Thyroid gland (tissue), 4 donors: Measurements from ENCODE around the gene UBA52. TPM values are rescaled to one million over a fixed set of nuclear protein-coding genes. Genes with fewer than 3 reads are reported as not detected.

Experiments used
- DNase-seq, 2 donors: peaks; one replicate each; pipeline ENCODE4 v3.0.0-alpha.2; 2019
- H3K27ac ChIP-seq, 3 donors: fragments of 200-600 bp; sonication (generic); 1 replicate in 2 of 3; 2 replicates in 1 of 3; pipeline ENCODE4 v1.5.1; 2016 to 2019; ENCODE audit warnings: mild to moderate bottlenecking in 1 of 3, moderate library complexity in 1 of 3
- H3K27me3 ChIP-seq: fragments of 200-600 bp; sonication (generic); one replicate; pipeline ENCODE4 v1.5.1; 2019
- H3K36me3 ChIP-seq, 2 donors: fragments of 200-600 bp; sonication (generic); one replicate each; pipeline ENCODE4 v1.5.1; 2016 to 2019
- H3K4me1 ChIP-seq, 2 donors: fragments of 200-600 bp; sonication (generic); one replicate each; pipeline ENCODE4 v1.5.1; 2017 to 2019
- H3K4me3 ChIP-seq, 3 donors: fragments of 200-600 bp; sonication (generic); replicated peaks in 1 of 3; 1 replicate in 2 of 3; 2 replicates in 1 of 3; pipeline ENCODE4 v1.5.1; 2016; ENCODE audit warnings: mild to moderate bottlenecking in 1 of 3
- H3K9me3 ChIP-seq: fragments of 200-600 bp; sonication (generic); one replicate; pipeline ENCODE4 v1.5.1; 2017
- CTCF ChIP-seq, 6 experiments: fragments of 200-600 bp in 3 of 6; fragments of 450-650 bp in 3 of 6; sonication (generic) in 3 of 6; IDR thresholded peaks; one replicate each; pipeline ENCODE4 v1.5.1; 2016 to 2019; ENCODE audit warnings: antibody characterized with exemption in 6 of 6, mild to moderate bottlenecking in 2 of 6, inconsistent platforms in 1 of 6, moderate library complexity in 1 of 6
- POLR2A ChIP-seq, 2 donors: fragments of 450-650 bp; IDR thresholded peaks; one replicate each; pipeline ENCODE4 v1.6.1; 2017; ENCODE audit warnings: antibody characterized with exemption in 2 of 2, mild to moderate bottlenecking in 2 of 2, moderate library complexity in 1 of 2
- WGBS, 2 donors: methylation state at CpG; one replicate each; pipeline ENCODE4 v1.1.5; 2017; 5-methylcytosine and 5-hydroxymethylcytosine counted together
- intact Hi-C: fragments of 100-400 bp; cut with DNase I; formaldehyde crosslinking; loops from one replicate; pipeline ENCODE4 v1.15.1; 2023
- total RNA-seq, 4 donors: library from RNA; depleted of rRNA; stranded (reverse); fragments of >200 nt; gene quantifications; one replicate each; pipeline ENCODE4 v1.2.3, GENCODE V29; 2016

The UBA52 gene
- total RNA-seq, 4 donors from 2014 or later, result 395 to 726 (median 521) TPM

- Histone ChIP-seq H3K27ac (no peak within 1 kb of the TSS), H3K9me3 (no peaks in the 10 kb centered on the region), H3K36me3 (no peaks in the 10 kb centered on the region), H3K27me3 (peaks cover 39% of the 10 kb centered on the region), H3K4me1 (peaks cover 21 to 29% of the 10 kb centered on the region in 2 donors), H3K4me3 (peak within 1 kb of the TSS in 1 of 3 donors; percentile 25)
- intact Hi-C loops, result no loop called here
- TF ChIP-seq POLR2A (IDR thresholded peaks at IDR 0.05), result no peak
- TF ChIP-seq CTCF (IDR thresholded peaks at IDR 0.05), result no peak
- 4 to 12% methylated on average over 9 to 17 of the region's 70 CpGs for WGBS, 2 donors
- no peak for DNase-seq
Measured at GRCh38 chr19:18612772-18613588, 41.3 kb downstream of the UBA52 start, which contains the start of gene TMEM59L. Gene TMEM59L (plus strand): TSS chr19:18612870. CDS start chr19:18612959, 89 bp downstream.

GRCh38 chr19:18613589-18614234 is 42.1 kb downstream of the UBA52 start:
- TF ChIP-seq POLR2A (IDR thresholded peaks at IDR 0.05) (no peak), CTCF (IDR thresholded peaks at IDR 0.05) (no peak)
- no peaks in the 10 kb centered on the region for H3K9me3 ChIP-seq
- WGBS, 2 donors, result 26 to 37% methylated on average over 12 to 18 of the region's 23 CpGs
- H3K4me1 ChIP-seq, result peaks cover 21 to 29% of the 10 kb centered on the region in 2 donors
- intact Hi-C loops, result no loop called here
- no peak overlapping the region for H3K4me3 ChIP-seq
- no peaks in the 10 kb centered on the region for H3K36me3 ChIP-seq
- no peak for DNase-seq
- peaks cover 35% of the 10 kb centered on the region for H3K27me3 ChIP-seq
- H3K27ac ChIP-seq, result no peak overlapping the region

DNA sequence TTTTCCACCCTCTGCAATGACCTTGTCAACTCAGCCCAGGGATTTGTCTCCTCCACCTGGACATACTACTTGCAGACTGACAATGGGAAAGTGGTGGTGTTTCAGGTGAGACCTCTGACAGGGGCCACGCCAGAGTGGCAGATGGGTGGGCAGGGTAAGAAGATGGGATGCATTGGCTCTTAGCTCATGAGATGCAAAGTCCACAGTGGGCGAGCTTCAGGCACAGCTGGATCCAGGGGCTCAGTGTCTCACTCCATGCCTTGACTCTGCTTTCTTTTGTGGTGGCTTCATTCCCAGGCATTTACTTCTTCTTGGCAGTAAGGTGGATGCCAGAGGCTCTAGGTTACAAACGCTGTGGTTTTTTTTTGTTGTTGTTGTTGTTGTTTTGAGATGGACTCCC is 44.4 kb downstream of the UBA52 start:
- no peaks in the 10 kb centered on the region for H3K9me3 ChIP-seq
- no peak overlapping the region for H3K27ac ChIP-seq
- intact Hi-C loops, result no loop called here
- H3K27me3 ChIP-seq, result peaks cover 27% of the 10 kb centered on the region
- no peak overlapping the region for H3K4me3 ChIP-seq
- no peak for TF ChIP-seq CTCF (IDR thresholded peaks at IDR 0.05)
- WGBS, 2 donors, result 92% methylated on average over 3 of the region's 3 CpGs
- DNase-seq, result no peak
- H3K4me1 ChIP-seq, result peaks cover 15 to 22% of the 10 kb centered on the region in 2 donors
- no peaks in the 10 kb centered on the region for H3K36me3 ChIP-seq

DNA sequence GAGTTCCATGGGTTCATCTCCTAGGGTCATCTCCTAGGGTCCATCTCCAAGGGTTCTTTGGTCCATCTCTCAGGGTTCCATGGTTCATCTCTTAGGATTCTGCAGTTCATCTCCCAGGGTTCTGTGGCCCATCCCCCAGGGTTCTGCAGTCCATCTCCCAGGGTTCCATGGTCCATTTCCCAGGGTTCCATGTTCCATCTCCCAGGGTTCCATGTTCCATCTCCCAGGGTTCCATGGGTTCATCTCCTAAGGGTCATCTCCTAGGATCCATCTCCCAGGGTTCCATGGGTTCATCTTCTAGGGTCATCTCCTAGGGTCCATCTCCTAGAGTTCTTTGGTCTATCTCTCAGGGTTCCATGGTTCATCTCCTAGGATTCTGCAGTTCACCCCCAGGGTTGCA is 45.9 kb downstream of the UBA52 start:
- no peak overlapping the region for H3K27ac ChIP-seq
- intact Hi-C loops, result no loop called here
- H3K4me1 ChIP-seq, result peaks cover under 1 to 7% of the 10 kb centered on the region in 2 donors
- H3K4me3 ChIP-seq, result no peak overlapping the region
- DNase-seq, result no peak
- H3K27me3 ChIP-seq, result peaks cover 14% of the 10 kb centered on the region
- no peaks in the 10 kb centered on the region for H3K36me3 ChIP-seq
- no peaks in the 10 kb centered on the region for H3K9me3 ChIP-seq
- TF ChIP-seq CTCF (IDR thresholded peaks at IDR 0.05) (no peak), POLR2A (IDR thresholded peaks at IDR 0.05) (no peak)

- TF ChIP-seq POLR2A (IDR thresholded peaks at IDR 0.05) (no peak), CTCF (IDR thresholded peaks at IDR 0.05) (no peak)
- no peaks in the 10 kb centered on the region for H3K36me3 ChIP-seq
- intact Hi-C loops, result no loop called here
- H3K27me3 ChIP-seq, result peaks cover 7% of the 10 kb centered on the region
- H3K4me1 ChIP-seq, result no peaks in the 10 kb centered on the region
- 97 to 99% methylated on average over 7 to 9 of the region's 13 CpGs for WGBS, 2 donors
- H3K4me3 ChIP-seq, result no peak overlapping the region
- H3K9me3 ChIP-seq, result no peaks in the 10 kb centered on the region
- no peak overlapping the region for H3K27ac ChIP-seq
- no peak for DNase-seq
Measured at GRCh38 chr19:18618236-18618635, 46.6 kb downstream of the UBA52 start.
